HG02588 (cell line): Measurements from ENCODE around the gene TEX36.
"Not testable (repeated sequence)": the region's sequence is repeated elsewhere in the genome, so short reads cannot be mapped to it uniquely, and the experiment has no call there.

Source experiments
- ATAC-seq: cut with Tn5 transposase; IDR thresholded peaks from one replicate; pipeline ENCODE4 v1.9.1; 2021; ENCODE audit warnings: mild to moderate bottlenecking, moderate library complexity; ENCODE audit not compliant: unreplicated experiment

TEX36 gene

GRCh38 chr10:125683063-125683462, at the start of gene TEX36:
TEX36 (minus strand) TSS chr10:125683163; CDS start chr10:125682989, 174 bp downstream.
- ATAC-seq = no peak

GRCh38 chr10:125727436-125727835, 44.5 kb upstream of the TEX36 start:
- no peak for ATAC-seq

- ATAC-seq = no peak
Measured at GRCh38 chr10:125726914-125727313, 44.0 kb upstream of the TEX36 start.

- no peak for ATAC-seq
Measured at GRCh38 chr10:125722811-125723210, 39.8 kb upstream of the TEX36 start.

GRCh38 chr10:125721035-125721434, 38.1 kb upstream of the TEX36 start:
- ATAC-seq = peak; percentile 44

GRCh38 chr10:125720002-125720382, 37.0 kb upstream of the TEX36 start:
- ATAC-seq = no peak

GRCh38 chr10:125719173-125720001, 36.4 kb upstream of the TEX36 start, which contains the start of gene EDRF1:
EDRF1 (plus strand) TSS chr10:125719709; CDS start chr10:125719808, 99 bp downstream.
- peak; percentile 92 for ATAC-seq

GRCh38 chr10:125714728-125715127, 31.8 kb upstream of the TEX36 start:
- ATAC-seq = not testable (repeated sequence)

GRCh38 chr10:125711110-125711750, 28.3 kb upstream of the TEX36 start:
- no peak for ATAC-seq

- ATAC-seq = no peak
Measured at GRCh38 chr10:125709553-125710474, 26.9 kb upstream of the TEX36 start.

GRCh38 chr10:125708971-125709503, 26.1 kb upstream of the TEX36 start:
- no peak for ATAC-seq

GRCh38 chr10:125707541-125708468, 24.8 kb upstream of the TEX36 start:
- peak; percentile 79 for ATAC-seq

GRCh38 chr10:125700355-125700911, 17.5 kb upstream of the TEX36 start:
- ATAC-seq = no peak

GRCh38 chr10:125699562-125700143, 16.7 kb upstream of the TEX36 start:
- ATAC-seq = no peak

GRCh38 chr10:125698481-125698998, 15.6 kb upstream of the TEX36 start:
- ATAC-seq = no peak

GRCh38 chr10:125696884-125697283, 13.9 kb upstream of the TEX36 start:
- ATAC-seq = not testable (repeated sequence)

GRCh38 chr10:125694883-125695282, 11.9 kb upstream of the TEX36 start:
- ATAC-seq = no peak

- no peak for ATAC-seq
Measured at GRCh38 chr10:125693524-125693847, 10.5 kb upstream of the TEX36 start.
